NCI-H146 (cell line): ENCODE data around the gene PAPOLG.

Experiments
- DNase-seq: peaks from one replicate; lab custom pipeline; 2025; lab: John Stamatoyannopoulos, UW

Gene PAPOLG

GRCh38 chr2:60756097-60757087, at the start of gene PAPOLG:
PAPOLG (plus strand) TSS chr2:60756268; CDS start chr2:60756479, 211 bp downstream.
- peak; percentile 97 for DNase-seq

- peak; percentile 36 for DNase-seq
Observed at GRCh38 chr2:60707750-60708371, 48.2 kb upstream of the PAPOLG start.

GRCh38 chr2:60708630-60709320, 47.3 kb upstream of the PAPOLG start:
- DNase-seq = no peak

GRCh38 chr2:60710707-60711106, 45.4 kb upstream of the PAPOLG start:
- no peak for DNase-seq

DNA sequence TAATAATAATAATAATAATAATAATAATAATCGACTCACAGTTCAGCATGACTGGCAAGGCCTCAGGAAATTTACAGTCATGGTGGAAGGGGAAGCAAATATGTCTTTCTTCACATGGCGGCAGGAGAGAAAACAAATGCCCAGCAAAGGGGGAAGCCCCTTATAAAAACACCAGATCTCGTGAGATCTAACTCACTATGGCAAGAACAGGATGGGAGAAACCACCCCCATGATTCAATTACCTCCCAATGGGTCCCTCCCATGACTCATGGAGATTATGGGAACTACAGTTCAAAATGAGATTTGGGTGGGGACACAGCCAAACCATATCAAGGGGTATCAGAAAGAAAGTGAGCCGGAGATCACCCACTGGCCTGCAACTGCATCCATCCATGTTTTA, 40.5 kb upstream of the PAPOLG start:
- DNase-seq = no peak

DNA sequence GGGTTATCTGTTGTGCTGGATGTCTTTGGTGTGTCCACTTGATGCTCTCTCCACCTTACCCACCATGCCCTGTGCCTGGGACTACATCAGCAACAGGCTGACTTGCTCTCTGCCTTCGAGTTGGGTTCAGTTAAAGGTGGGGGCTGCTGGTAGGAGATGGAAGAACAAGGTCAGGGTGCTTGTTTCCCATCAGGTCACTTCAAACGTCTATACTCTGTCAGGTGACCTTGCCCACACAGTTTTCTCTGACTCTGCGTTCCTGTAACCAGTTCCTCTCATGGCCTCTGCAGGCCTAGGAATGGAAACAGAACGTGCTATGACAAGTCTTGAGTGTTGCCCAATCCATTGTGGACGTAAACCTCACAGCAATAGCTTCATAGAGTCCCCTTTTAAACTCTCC, 38.4 kb upstream of the PAPOLG start:
- DNase-seq = no peak

DNA sequence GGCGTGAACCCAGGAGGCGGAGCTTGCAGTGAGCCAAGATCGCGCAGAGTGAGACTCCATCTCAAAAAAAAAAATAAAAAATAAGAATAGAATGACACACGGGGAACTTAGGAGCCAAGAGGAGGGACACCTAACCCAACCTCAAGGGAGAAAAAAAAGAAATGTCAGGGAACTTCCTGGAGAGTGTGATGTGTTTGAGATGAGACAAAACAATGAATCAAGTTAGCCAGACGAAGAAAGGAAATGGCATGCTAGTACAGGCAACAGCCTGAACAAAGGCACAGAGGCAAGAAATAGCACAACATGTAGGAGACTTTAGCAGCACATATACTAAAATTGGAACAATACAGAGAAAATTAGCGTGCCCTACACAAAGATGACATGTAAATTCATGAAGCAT, 36.7 kb upstream of the PAPOLG start:
- DNase-seq = no peak

- DNase-seq = no peak
Observed at GRCh38 chr2:60725466-60725865, 30.6 kb upstream of the PAPOLG start.

DNA sequence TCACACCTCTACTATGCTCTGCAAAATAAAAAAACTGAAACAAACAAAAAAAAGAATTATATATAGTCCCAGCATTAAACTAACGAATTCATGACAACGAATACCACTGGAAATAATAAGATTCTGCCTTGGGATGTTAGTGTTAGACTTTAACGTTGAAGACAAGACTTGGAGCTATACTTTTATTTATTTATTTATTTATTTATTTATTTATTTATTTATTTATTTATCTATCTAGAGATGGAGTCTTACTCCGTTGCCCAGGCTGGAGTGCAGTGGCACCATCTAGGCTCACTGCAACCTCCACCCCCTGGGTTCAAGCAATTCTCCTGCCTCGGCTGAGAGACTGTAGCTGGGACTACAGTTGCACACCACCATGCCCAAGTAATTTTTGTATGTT, 27.2 kb upstream of the PAPOLG start:
- no peak for DNase-seq

DNA sequence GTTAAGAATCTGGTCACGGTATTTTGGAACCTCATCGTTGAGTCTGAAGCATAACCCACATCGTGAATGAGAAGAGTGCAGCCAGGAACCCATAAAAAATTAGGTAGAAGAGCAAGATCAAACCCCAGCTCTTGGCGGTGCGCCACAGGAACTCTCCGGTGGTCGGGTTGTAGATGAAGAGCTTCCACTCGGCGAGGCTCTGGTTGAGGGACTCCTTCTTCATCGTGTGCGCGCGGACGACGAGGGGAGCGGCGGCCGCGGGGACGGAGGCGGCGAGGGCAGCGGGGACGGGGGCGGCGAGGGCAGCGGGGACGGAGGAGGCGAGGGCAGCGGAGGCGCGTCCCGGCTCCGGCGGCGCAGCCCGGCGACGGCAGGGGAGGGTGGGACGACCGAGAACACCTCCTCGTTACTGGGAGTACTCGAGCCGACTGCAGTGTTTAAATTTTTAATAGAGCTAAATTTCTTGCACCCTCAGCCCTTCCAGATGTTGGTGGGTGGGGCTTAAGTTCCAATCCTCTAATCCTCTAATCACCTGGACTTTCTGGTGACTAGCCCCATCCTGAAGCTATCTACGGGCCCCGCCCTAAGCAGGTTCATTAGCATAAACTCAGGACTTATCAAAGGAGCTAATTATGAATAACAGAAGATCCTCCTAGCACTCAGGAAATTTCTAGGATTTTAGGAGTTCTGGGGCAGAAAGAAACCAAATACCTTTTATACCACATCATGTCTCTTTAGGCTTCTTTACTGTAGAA, 20.4 kb upstream of the PAPOLG start:
- peak; percentile 27 for DNase-seq

- DNase-seq = no peak
Observed at GRCh38 chr2:60738679-60739078, 17.4 kb upstream of the PAPOLG start.

- no peak for DNase-seq
Observed at GRCh38 chr2:60739156-60739555, 16.9 kb upstream of the PAPOLG start.

DNA sequence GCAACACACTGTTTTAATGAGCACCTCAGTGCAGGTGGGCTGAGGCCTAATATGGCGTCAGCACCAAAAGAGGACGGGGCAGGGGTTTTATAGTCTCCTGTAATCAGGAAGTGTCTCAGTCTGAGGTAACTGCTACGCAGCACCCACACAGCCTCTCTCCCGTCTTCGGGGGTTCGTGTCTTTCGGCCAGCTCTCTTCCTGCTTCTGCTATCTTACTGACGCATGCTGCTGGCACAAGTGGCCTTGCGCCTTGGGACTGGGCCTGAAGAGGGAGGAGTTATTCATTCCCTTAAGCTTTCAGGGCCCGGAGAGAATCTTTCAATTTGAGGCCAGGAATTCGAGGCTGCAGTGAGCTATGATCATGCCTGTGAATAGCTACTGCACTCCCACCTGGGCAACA, 14.5 kb upstream of the PAPOLG start:
- no peak for DNase-seq

DNA sequence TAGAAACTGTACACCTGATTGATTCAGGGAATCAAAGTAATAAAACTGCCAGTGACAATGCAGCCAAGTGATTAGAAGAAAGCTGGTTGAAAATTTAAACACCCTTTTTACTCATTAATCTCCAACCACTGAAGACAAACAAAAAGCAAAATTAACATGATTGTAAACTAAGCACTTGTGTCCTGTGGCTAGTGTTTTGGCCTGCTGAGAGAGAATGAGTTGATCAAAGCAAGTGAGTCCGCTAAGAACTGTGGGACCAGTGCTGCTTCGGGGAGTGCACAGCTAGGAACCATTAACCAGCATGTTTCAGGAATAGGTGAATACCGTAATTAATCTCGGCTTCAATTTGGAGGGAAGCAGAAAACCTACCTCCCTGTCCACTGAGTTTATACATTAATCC, 13.6 kb upstream of the PAPOLG start:
- DNase-seq = no peak

GRCh38 chr2:60745330-60745729, 10.7 kb upstream of the PAPOLG start:
- DNase-seq = no peak

GRCh38 chr2:60745761-60746160, 10.3 kb upstream of the PAPOLG start:
- peak; percentile 4 for DNase-seq

DNA sequence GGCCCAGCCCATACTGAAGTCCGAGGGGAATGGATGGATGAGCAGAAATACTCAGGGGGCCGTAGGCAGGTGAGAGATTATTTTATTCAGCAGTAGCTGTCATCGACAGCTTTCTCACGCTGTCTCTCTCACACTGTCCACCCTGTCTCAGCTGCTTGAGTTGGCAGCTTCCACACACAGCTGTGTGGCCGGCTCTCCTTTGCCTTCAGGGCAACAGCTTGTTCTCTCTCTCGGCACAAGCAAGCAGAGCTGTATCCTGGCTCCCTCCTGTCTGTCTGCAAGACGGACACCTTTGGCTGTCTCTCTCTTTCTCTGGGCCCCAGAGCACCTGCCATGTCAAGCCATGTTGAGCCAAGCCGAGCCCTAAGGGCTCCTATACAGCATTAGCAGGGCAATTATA, 9.8 kb upstream of the PAPOLG start:
- peak; percentile 61 for DNase-seq

DNA sequence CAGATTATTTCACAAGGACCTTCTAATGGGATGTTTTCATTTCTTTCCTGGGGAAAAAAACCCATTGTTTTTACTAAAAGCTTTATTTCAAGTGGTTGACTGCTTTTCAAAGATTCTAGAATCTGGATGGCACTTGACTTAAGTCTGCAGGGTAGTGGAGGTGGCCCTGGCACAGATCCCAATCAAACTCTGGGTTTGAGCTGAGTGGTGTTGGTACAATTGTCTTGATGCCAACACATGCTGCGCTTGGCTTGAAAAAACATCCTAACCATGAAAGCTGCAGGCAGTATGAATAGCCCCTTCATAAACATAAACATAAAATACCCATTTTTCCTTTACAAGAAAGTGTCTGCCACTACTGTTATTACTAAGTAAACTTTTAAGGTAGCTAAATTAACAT, 3.6 kb downstream of the PAPOLG start:
- no peak for DNase-seq

- DNase-seq = no peak
Observed at GRCh38 chr2:60764736-60765534, 8.9 kb downstream of the PAPOLG start.

DNA sequence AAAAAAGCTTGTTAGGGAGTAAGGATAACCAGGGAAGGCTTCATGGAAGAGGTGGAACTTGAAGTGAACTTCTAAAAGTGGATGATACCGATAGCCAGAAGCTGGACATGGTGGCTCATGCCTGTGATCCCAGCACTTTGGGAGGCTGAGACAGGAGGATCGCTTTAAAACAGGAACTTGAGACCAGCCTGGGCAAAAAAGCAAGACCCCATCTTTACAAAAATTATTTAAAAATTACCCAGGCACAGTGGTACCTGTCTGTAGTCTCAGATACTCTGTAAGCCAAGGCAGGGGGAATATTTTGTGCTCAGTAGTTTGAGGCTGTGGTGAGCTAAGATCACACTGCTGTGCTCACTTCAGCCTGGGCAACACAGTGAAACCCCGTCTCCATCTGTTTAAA, 10.2 kb downstream of the PAPOLG start:
- DNase-seq = no peak

DNA sequence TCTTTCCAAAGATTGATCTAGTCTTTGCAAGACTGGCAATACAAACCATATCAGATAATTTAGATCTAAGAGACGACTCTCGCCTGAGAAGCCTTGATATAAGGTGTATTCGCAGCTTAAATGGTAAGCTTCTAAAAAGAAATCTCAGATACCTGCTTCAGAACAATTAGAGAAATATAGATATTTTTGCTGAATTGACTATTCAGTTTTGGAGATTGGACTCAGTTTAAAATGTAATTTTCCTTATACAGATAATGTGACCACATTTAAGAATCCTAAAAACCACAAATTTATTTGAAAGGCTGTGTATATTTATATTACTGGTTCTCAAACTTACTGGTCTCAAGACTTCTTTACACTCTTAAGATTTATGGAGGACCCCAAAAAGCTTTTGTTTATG, 15.4 kb downstream of the PAPOLG start:
- DNase-seq = no peak
